HEK293T (cell line): Measurements from ENCODE around the gene ATF7.

Experiments used
- ELF4 ChIP-seq: fragments of 450-650 bp; IDR thresholded peaks from 2 replicates; pipeline ENCODE4 v1.6.1; 2017; ENCODE audit warnings: antibody characterized with exemption
- L3MBTL2 ChIP-seq: fragments of 450-650 bp; conservative IDR thresholded peaks from 2 replicates; pipeline ENCODE4 v1.6.1; 2016; ENCODE audit warnings: mild to moderate bottlenecking
- LEF1 ChIP-seq: fragments of 450-650 bp; IDR thresholded peaks from 2 replicates; pipeline ENCODE4 v1.6.1; 2017; ENCODE audit warnings: mild to moderate bottlenecking, borderline replicate concordance
- PKNOX1 ChIP-seq: fragments of 450-650 bp; IDR thresholded peaks from 2 replicates; pipeline ENCODE4 v1.6.1; 2016
- SP1 ChIP-seq: fragments of 450-650 bp; IDR thresholded peaks from 2 replicates; pipeline ENCODE4 v1.6.1; 2017
- ZNF384 ChIP-seq: fragments of 450-650 bp; IDR thresholded peaks from 2 replicates; pipeline ENCODE4 v1.6.1; 2016

DNA sequence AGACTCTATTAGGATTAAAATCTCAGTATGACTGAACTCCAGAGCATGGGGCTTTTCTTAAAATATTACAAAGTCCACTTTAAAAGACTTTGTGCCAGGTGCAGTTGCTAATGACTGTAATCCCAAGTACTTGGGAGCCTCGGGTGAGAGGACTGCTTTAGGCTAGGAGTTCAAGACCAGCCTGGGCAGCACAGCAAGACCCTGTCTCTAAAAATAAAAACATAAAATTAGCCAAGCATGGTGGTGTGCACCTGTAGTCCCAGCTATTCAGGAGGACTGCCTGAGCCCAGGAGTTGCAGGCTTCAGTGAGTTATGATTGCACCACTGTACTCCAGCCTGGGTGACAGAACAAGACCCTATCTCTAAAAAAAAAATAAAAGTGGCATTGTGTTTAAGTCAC, 33.2 kb downstream of the ATF7 start:
- TF ChIP-seq LEF1: no peak
- TF ChIP-seq ZNF384: no peak
- no peak for TF ChIP-seq L3MBTL2
- TF ChIP-seq ELF4: no peak
- no peak for TF ChIP-seq SP1
- TF ChIP-seq PKNOX1: no peak
